NOMO-1 treated with dmso at 0.1 percent for 144 hours (cell line): Measurements from ENCODE around the gene LRRC52.

Experiments used
- DNase-seq: peaks from one replicate; lab custom pipeline; 2025; ENCODE audit not compliant: unreplicated experiment; lab: John Stamatoyannopoulos, UW

The LRRC52 gene

GRCh38 chr1:165543532-165544438, at the start of gene LRRC52:
LRRC52 (plus strand) TSS chr1:165544000; CDS start chr1:165544297, 297 bp downstream.
- no peak for DNase-seq

GRCh38 chr1:165494949-165495857, 48.6 kb upstream of the LRRC52 start:
- no peak for DNase-seq

- DNase-seq, result no peak
Observed at GRCh38 chr1:165495858-165496205, 48.0 kb upstream of the LRRC52 start.

GRCh38 chr1:165496501-165496900, 47.3 kb upstream of the LRRC52 start:
- no peak for DNase-seq

GRCh38 chr1:165497069-165498013, 46.5 kb upstream of the LRRC52 start:
- DNase-seq, result no peak

GRCh38 chr1:165501330-165501969, 42.4 kb upstream of the LRRC52 start:
- no peak for DNase-seq

- DNase-seq, result no peak
Observed at GRCh38 chr1:165501970-165502348, 41.8 kb upstream of the LRRC52 start.

- DNase-seq, result no peak
Observed at GRCh38 chr1:165507570-165507969, 36.2 kb upstream of the LRRC52 start.

- no peak for DNase-seq
Observed at GRCh38 chr1:165508291-165508690, 35.5 kb upstream of the LRRC52 start.

GRCh38 chr1:165512816-165513215, 31.0 kb upstream of the LRRC52 start:
- no peak for DNase-seq

- DNase-seq, result no peak
Observed at GRCh38 chr1:165516469-165516868, 27.3 kb upstream of the LRRC52 start.

- no peak for DNase-seq
Observed at GRCh38 chr1:165520646-165521045, 23.2 kb upstream of the LRRC52 start.

- DNase-seq, result no peak
Observed at GRCh38 chr1:165524639-165525285, 19.0 kb upstream of the LRRC52 start.

GRCh38 chr1:165525708-165526107, 18.1 kb upstream of the LRRC52 start:
- no peak for DNase-seq

GRCh38 chr1:165527251-165528007, 16.4 kb upstream of the LRRC52 start:
- DNase-seq, result peak; percentile 71

GRCh38 chr1:165531021-165531420, 12.8 kb upstream of the LRRC52 start:
- DNase-seq, result no peak

GRCh38 chr1:165532053-165532452, 11.7 kb upstream of the LRRC52 start:
- DNase-seq, result no peak

- no peak for DNase-seq
Observed at GRCh38 chr1:165533254-165533653, 10.5 kb upstream of the LRRC52 start.

- DNase-seq, result no peak
Observed at GRCh38 chr1:165536016-165536415, 7.8 kb upstream of the LRRC52 start.
